ENCODE results near the gene CADM1.

CADM1 gene

GRCh38 chr11:115201111-115201792, 303.0 kb downstream of the CADM1 start:
- no peak overlapping the region for H3K27ac ChIP-seq

GRCh38 chr11:115199481-115200069, 304.6 kb downstream of the CADM1 start:
- DNase-seq: no peak
- peak overlapping the region in 1 of 2 donors; percentile 8 for H3K4me3 ChIP-seq
- peaks cover 0 to 24% (median 4%) of the 10 kb centered on the region in 4 donors for H3K4me1 ChIP-seq
- no peaks in the 10 kb centered on the region for H3K9me3 ChIP-seq
- no peaks in the 10 kb centered on the region for H3K27me3 ChIP-seq
- H3K36me3 ChIP-seq: no peaks in the 10 kb centered on the region
- TF ChIP-seq CTCF (IDR thresholded peaks at IDR 0.05): no peak
- no peak overlapping the region for H3K27ac ChIP-seq
- intact Hi-C loops (cut with DNase I; ENCODE audit: low total_unique reads): no loop called here

More at GRCh38 chr11:115201111-115201792, 303.0 kb downstream of the CADM1 start:
- no peak for DNase-seq
- Histone ChIP-seq H3K4me3 (no peak overlapping the region), H3K9me3 (no peaks in the 10 kb centered on the region), H3K36me3 (no peaks in the 10 kb centered on the region), H3K27me3 (no peaks in the 10 kb centered on the region), H3K4me1 (peaks cover 0 to 24% (median 4%) of the 10 kb centered on the region in 4 donors)
- intact Hi-C loops (cut with DNase I; ENCODE audit: low total_unique reads): no loop called here
- TF ChIP-seq CTCF (IDR thresholded peaks at IDR 0.05): no peak

- Histone ChIP-seq H3K36me3 (no peaks in the 10 kb centered on the region), H3K4me3 (no peak overlapping the region), H3K9me3 (no peaks in the 10 kb centered on the region), H3K4me1 (peaks cover 0 to 24% (median 4%) of the 10 kb centered on the region in 4 donors), H3K27ac (no peak overlapping the region), H3K27me3 (no peaks in the 10 kb centered on the region)
- TF ChIP-seq CTCF (IDR thresholded peaks at IDR 0.05): no peak
- intact Hi-C loops (cut with DNase I; ENCODE audit: low total_unique reads): no loop called here
- no peak for DNase-seq
Observed at GRCh38 chr11:115198321-115198741, 305.9 kb downstream of the CADM1 start.

- DNase-seq: no peak
- TF ChIP-seq CTCF (IDR thresholded peaks at IDR 0.05): no peak
- Histone ChIP-seq H3K9me3 (no peaks in the 10 kb centered on the region), H3K4me1 (peaks cover 0 to 24% (median 4%) of the 10 kb centered on the region in 4 donors), H3K4me3 (no peak overlapping the region), H3K27me3 (no peaks in the 10 kb centered on the region), H3K36me3 (no peaks in the 10 kb centered on the region), H3K27ac (no peak overlapping the region)
- intact Hi-C loops (cut with DNase I; ENCODE audit: low total_unique reads): no loop called here
Observed at GRCh38 chr11:115197433-115197832, 306.8 kb downstream of the CADM1 start.

GRCh38 chr11:115197031-115197430, 307.2 kb downstream of the CADM1 start:
- intact Hi-C loops (cut with DNase I; ENCODE audit: low total_unique reads): no loop called here
- Histone ChIP-seq H3K9me3 (no peaks in the 10 kb centered on the region), H3K4me1 (peaks cover 0 to 24% (median 4%) of the 10 kb centered on the region in 4 donors), H3K36me3 (no peaks in the 10 kb centered on the region), H3K4me3 (no peak overlapping the region), H3K27me3 (no peaks in the 10 kb centered on the region), H3K27ac (no peak overlapping the region)
- DNase-seq: no peak
- no peak for TF ChIP-seq CTCF (IDR thresholded peaks at IDR 0.05)

Data from tibial artery (tissue), 4 donors.